GM23248 (cell line): ENCODE measurements around the gene PRKX. TPM values are rescaled to one million over a fixed set of nuclear protein-coding genes. Genes with fewer than 3 reads are reported as not detected.

Experiments
- DNase-seq: peaks from one replicate; pipeline ENCODE4 v3.0.0-alpha.2; 2015
- H2AFZ ChIP-seq: fragments of 200-600 bp; sonication (generic); 2 replicates; pipeline ENCODE4 v1.6.1; 2016; ENCODE audit warnings: antibody characterized with exemption
- H3F3A ChIP-seq: fragments of 200-600 bp; sonication (generic); 2 replicates; pipeline ENCODE4 v1.6.1; 2016; ENCODE audit warnings: mild to moderate bottlenecking, antibody characterized with exemption, mixed run types; ENCODE audit not compliant: insufficient read depth
- H3K27ac ChIP-seq: fragments of 200-600 bp; sonication (generic); 2 replicates; pipeline ENCODE4 v1.5.1; 2016; ENCODE audit warnings: mild to moderate bottlenecking
- H3K27me3 ChIP-seq: fragments of 200-600 bp; sonication (generic); replicated peaks from 2 replicates; pipeline ENCODE4 v1.6.1; 2016; ENCODE audit warnings: mild to moderate bottlenecking; ENCODE audit not compliant: insufficient read depth
- H3K36me3 ChIP-seq: fragments of 200-600 bp; sonication (generic); 2 replicates; pipeline ENCODE4 v1.6.1; 2016; ENCODE audit warnings: low read depth, mild to moderate bottlenecking
- H3K4me1 ChIP-seq: fragments of 200-600 bp; sonication (generic); 2 replicates; pipeline ENCODE4 v1.6.1; 2016; ENCODE audit warnings: mild to moderate bottlenecking; ENCODE audit not compliant: insufficient read depth
- H3K4me2 ChIP-seq: fragments of 200-600 bp; sonication (generic); one replicate; pipeline ENCODE4 v1.6.1; 2016; ENCODE audit warnings: mild to moderate bottlenecking; ENCODE audit not compliant: unreplicated experiment
- H3K4me3 ChIP-seq: fragments of 200-600 bp; sonication (generic); 2 replicates; pipeline ENCODE4 v1.5.1; 2016; ENCODE audit warnings: mild to moderate bottlenecking
- H3K79me2 ChIP-seq: fragments of 200-600 bp; sonication (generic); 2 replicates; pipeline ENCODE4 v1.6.1; 2016; ENCODE audit warnings: mild to moderate bottlenecking; ENCODE audit not compliant: insufficient read depth
- H3K9ac ChIP-seq: fragments of 200-600 bp; sonication (generic); 2 replicates; pipeline ENCODE4 v1.6.1; 2016; ENCODE audit warnings: mild to moderate bottlenecking
- H3K9me2 ChIP-seq: fragments of 200-600 bp; sonication (generic); 2 replicates; pipeline ENCODE4 v1.6.1; 2016; ENCODE audit warnings: mixed run types, mild to moderate bottlenecking, moderate library complexity; ENCODE audit not compliant: insufficient read depth
- H3K9me3 ChIP-seq: fragments of 200-600 bp; sonication (generic); one replicate; pipeline ENCODE4 v1.6.1; 2017; ENCODE audit warnings: low read depth
- H4K20me1 ChIP-seq: fragments of 200-600 bp; sonication (generic); 2 replicates; pipeline ENCODE4 v1.6.0; 2016; ENCODE audit not compliant: insufficient read depth
- EZH2 ChIP-seq: fragments of 200-600 bp; sonication (generic); IDR thresholded peaks from 2 replicates; pipeline ENCODE4 v1.6.1; 2018; ENCODE audit warnings: antibody characterized with exemption, mild to moderate bottlenecking; ENCODE audit not compliant: insufficient read depth, poor library complexity, severe bottlenecking
- EZH2phosphoT487 ChIP-seq: fragments of 200-600 bp; sonication (generic); IDR thresholded peaks from 2 replicates; pipeline ENCODE4 v1.6.1; 2018; ENCODE audit warnings: antibody characterized with exemption, moderate library complexity, mild to moderate bottlenecking, low read depth; ENCODE audit not compliant: insufficient read depth
- WGBS, 2 experiments: methylation state at CpG; one replicate each; pipeline ENCODE4 v1.1.6; 2015 to 2017; ENCODE audit warnings: low lambda C conversion rate in 2 of 2, low coverage in 1 of 2; ENCODE audit errors: missing lambda C conversion rate in 2 of 2; 5-methylcytosine and 5-hydroxymethylcytosine counted together
- in situ Hi-C: fragments of 300-500 bp; cut with MboI; formaldehyde crosslinking; loops from 2 replicates; pipeline ENCODE4 v1.15.0; 2020
- polyA plus RNA-seq: library from polyadenylated mRNA; unstranded; fragments of >200 nt; fragmentation: Nextera tagmentation; extraction: Ambion mirVana; gene quantifications from 2 replicates; pipeline ENCODE4 v1.2.1, GENCODE V29; 2016
- total RNA-seq: library from RNA; depleted of rRNA; stranded (reverse); fragments of >200 nt; shearing (Covaris generic); gene quantifications from 2 replicates; pipeline ENCODE4 v1.2.3, GENCODE V29; 2014

PRKX gene
- total and polyA plus RNA-seq, 2 experiments from 2014 or later: 1.2 to 10.6 TPM

DNA sequence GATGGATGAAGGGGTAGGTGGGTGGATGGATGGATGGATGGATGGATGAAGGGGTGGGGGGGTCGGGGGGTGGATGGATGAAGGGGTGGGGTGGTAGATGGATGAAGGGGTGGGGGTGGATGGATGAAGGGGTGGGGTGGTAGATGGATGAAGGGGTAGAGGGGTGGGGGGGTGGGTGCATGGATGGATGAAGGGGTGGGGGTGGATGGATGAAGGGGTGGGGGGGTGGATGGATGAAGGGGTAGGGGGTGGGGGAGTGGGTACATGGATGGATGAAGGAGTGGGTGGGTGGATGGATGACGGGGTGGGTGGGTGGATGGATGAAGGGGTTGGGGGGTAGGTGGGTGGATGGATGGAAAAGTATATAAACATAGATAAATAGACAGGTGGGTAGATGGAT, 74.2 kb downstream of the PRKX start:
- no CpG with 5 or more reads among the region's 2 CpGs for WGBS, 2 experiments
- Histone ChIP-seq H3K9ac (no peak overlapping the region), H3K79me2 (no peaks in the 10 kb centered on the region), H3K4me2 (no peak overlapping the region), H2AFZ (no peak overlapping the region), H4K20me1 (no peaks in the 10 kb centered on the region), H3K27me3 (no peaks in the 10 kb centered on the region), H3K9me3 (no peaks in the 10 kb centered on the region), H3K4me1 (no peaks in the 10 kb centered on the region), H3F3A (no peaks in the 10 kb centered on the region), H3K9me2 (no peaks in the 10 kb centered on the region), H3K4me3 (no peak overlapping the region), H3K36me3 (no peaks in the 10 kb centered on the region), H3K27ac (no peak overlapping the region)
- TF ChIP-seq EZH2: no peak
- no peak for TF ChIP-seq EZH2phosphoT487
- in situ Hi-C loops: loop anchor here (25.0 kb wide), 1 partner anchor 302 kb away; the partner anchor contains the start of gene MXRA5
- no peak for DNase-seq

DNA sequence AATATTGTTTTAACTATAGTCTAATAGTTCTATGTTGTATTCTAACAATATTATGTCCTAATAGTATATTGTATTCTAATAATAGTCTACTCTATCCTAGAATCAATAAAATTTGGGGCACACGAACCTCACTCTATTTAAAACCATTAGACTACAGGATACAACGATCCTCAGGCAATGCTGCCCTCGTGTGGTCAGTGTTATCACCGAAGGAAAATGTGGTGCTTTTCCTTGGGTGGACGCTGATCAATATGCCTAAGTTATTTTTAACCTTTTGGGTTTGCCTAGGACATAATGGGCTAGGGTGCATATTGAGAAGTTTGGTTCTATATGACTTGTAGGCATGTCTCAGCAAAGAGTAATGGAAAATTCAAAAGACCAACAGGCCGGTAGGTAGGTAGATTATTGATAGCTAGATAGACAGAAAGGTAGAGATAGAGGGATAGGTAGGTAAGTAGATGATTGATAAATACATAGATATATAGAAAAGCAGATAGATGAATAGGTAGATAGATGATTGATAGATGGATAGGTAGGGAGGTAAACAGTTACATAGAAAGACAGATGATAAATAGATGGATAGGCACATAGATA, 75.1 kb downstream of the PRKX start:
- H3F3A ChIP-seq: no peaks in the 10 kb centered on the region
- no peaks in the 10 kb centered on the region for H3K9me2 ChIP-seq
- no peaks in the 10 kb centered on the region for H4K20me1 ChIP-seq
- no peaks in the 10 kb centered on the region for H3K79me2 ChIP-seq
- no peaks in the 10 kb centered on the region for H3K36me3 ChIP-seq
- H3K4me2 ChIP-seq: no peak overlapping the region
- DNase-seq: peak; percentile 58
- H2AFZ ChIP-seq: no peak overlapping the region
- H3K27me3 ChIP-seq: no peaks in the 10 kb centered on the region
- no peaks in the 10 kb centered on the region for H3K4me1 ChIP-seq
- no peak overlapping the region for H3K9ac ChIP-seq
- 16 to 17% methylated on average over 6 of the region's 6 CpGs for WGBS, 2 experiments
- H3K4me3 ChIP-seq: no peak overlapping the region
- H3K27ac ChIP-seq: no peak overlapping the region
- TF ChIP-seq EZH2: no peak
- TF ChIP-seq EZH2phosphoT487: no peak
- H3K9me3 ChIP-seq: no peaks in the 10 kb centered on the region
- in situ Hi-C loops: loop anchor here (25.0 kb wide), 1 partner anchor 301 kb away; the partner anchor contains the start of gene MXRA5

DNA sequence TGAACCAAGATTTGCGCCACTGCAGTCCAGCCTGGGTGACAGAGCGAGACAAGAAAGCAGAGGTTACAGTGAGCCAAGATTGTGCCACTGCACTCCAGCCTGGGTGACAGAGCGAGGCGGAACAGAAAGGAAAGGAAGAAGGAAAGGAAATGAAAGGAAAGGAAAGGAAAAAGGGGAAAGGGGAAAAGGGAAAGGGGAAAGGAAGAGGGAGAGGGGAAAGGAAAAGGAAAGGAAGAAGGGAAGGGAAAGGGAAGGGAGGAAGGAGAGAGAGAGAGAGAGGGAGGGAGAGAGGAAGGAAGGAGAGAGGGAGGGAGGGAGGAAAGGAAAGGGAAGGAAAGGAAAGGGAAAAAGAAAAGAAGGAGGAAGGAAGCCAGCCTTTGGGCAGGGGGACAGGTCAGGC, 76.6 kb downstream of the PRKX start:
- Histone ChIP-seq H3F3A (no peaks in the 10 kb centered on the region), H3K4me2 (no peak overlapping the region), H3K36me3 (no peaks in the 10 kb centered on the region), H3K27me3 (no peaks in the 10 kb centered on the region), H3K27ac (no peak overlapping the region), H3K9ac (no peak overlapping the region), H3K9me3 (no peaks in the 10 kb centered on the region), H3K4me1 (no peaks in the 10 kb centered on the region), H3K9me2 (no peaks in the 10 kb centered on the region), H2AFZ (no peak overlapping the region), H4K20me1 (no peaks in the 10 kb centered on the region), H3K4me3 (no peak overlapping the region), H3K79me2 (no peaks in the 10 kb centered on the region)
- 80 to 97% methylated on average over 1 to 4 of the region's 4 CpGs for WGBS, 2 experiments
- no peak for DNase-seq
- in situ Hi-C loops: loop anchor here (25.0 kb wide), 1 partner anchor 300 kb away; the partner anchor contains the start of gene MXRA5
- TF ChIP-seq EZH2 (no peak), EZH2phosphoT487 (no peak)

DNA sequence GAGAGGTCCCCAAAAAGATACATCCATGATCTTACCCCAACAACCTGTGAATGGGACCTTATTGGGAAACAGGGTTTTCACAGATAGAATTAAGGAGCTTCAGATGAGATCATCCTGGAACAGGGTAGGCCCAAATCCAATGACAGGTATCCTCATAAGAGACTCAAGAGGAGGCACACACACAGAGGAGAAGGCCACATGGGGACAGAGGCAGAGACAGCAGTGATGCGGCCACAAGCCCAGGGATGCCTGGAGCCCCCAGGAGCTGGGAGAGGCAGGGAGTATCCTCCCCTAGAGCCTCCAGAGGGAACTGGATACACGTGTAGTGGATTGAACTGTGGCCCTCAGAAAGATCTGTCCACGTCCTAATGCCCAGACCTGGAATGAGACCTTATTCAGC, 82.3 kb downstream of the PRKX start:
- TF ChIP-seq EZH2: no peak
- no peak for TF ChIP-seq EZH2phosphoT487
- Histone ChIP-seq H3F3A (no peaks in the 10 kb centered on the region), H2AFZ (no peak overlapping the region), H3K9me2 (no peaks in the 10 kb centered on the region), H3K9ac (no peak overlapping the region), H3K27ac (no peak overlapping the region), H3K79me2 (no peaks in the 10 kb centered on the region), H3K36me3 (no peaks in the 10 kb centered on the region), H3K4me3 (no peak overlapping the region), H3K4me2 (no peak overlapping the region), H3K4me1 (no peaks in the 10 kb centered on the region), H4K20me1 (no peaks in the 10 kb centered on the region), H3K27me3 (no peaks in the 10 kb centered on the region), H3K9me3 (no peaks in the 10 kb centered on the region)
- 47 to 66% methylated on average over 2 to 3 of the region's 3 CpGs for WGBS, 2 experiments
- in situ Hi-C loops: loop anchor here (25.0 kb wide), 1 partner anchor 294 kb away; the partner anchor contains the start of gene MXRA5
- DNase-seq: no peak
